Suprapubic skin (tissue), 4 donors: Measurements from ENCODE around the gene ASPRV1. TPM values are rescaled to one million over a fixed set of nuclear protein-coding genes. Genes with fewer than 3 reads are reported as not detected.
A peak's percentile ranks its signal among the peaks of the same experiment; 100 is the strongest.

ENCODE experiments used
- DNase-seq, 2 donors: peaks; one replicate each; pipeline ENCODE4 v3.0.0-alpha.2; 2019; ENCODE audit warnings: low spot score in 2 of 2
- H3K27ac ChIP-seq: fragments of 200-600 bp; sonication (generic); one replicate; pipeline ENCODE4 v1.5.1; 2019
- H3K27me3 ChIP-seq: fragments of 200-600 bp; sonication (generic); one replicate; pipeline ENCODE4 v1.5.1; 2019
- H3K36me3 ChIP-seq: fragments of 200-600 bp; sonication (generic); one replicate; pipeline ENCODE4 v1.5.1; 2019
- H3K4me1 ChIP-seq: fragments of 200-600 bp; sonication (generic); one replicate; pipeline ENCODE4 v1.5.1; 2019
- H3K4me3 ChIP-seq: fragments of 200-600 bp; sonication (generic); one replicate; pipeline ENCODE4 v1.5.1; 2019; ENCODE audit warnings: mild to moderate bottlenecking
- H3K9me3 ChIP-seq: fragments of 200-600 bp; sonication (generic); one replicate; pipeline ENCODE4 v1.5.1; 2019
- EP300 ChIP-seq: sonication (generic); formaldehyde crosslinking; IDR thresholded peaks from one replicate; pipeline ENCODE4 v1.6.1; 2017; ENCODE audit warnings: antibody characterized with exemption
- POLR2A ChIP-seq, 2 donors: fragments of 450-650 bp; IDR thresholded peaks; one replicate each; pipeline ENCODE4 v1.6.1; 2017; ENCODE audit warnings: antibody characterized with exemption in 2 of 2, mild to moderate bottlenecking in 2 of 2, moderate library complexity in 2 of 2
- POLR2AphosphoS5 ChIP-seq, 3 donors: sonication (generic); formaldehyde crosslinking; IDR thresholded peaks; one replicate each; pipeline ENCODE4 v1.6.1; 2017; ENCODE audit warnings: antibody characterized with exemption in 3 of 3
- WGBS: methylation state at CpG from one replicate; pipeline ENCODE4 v1.1.5; 2018; 5-methylcytosine and 5-hydroxymethylcytosine counted together
- total RNA-seq, 4 donors: library from RNA; depleted of rRNA; stranded (reverse); fragments of >200 nt; gene quantifications; one replicate each; pipeline ENCODE4 v1.1.0, GENCODE V29; 2016
- TF ChIP-seq, protein P1 (sequence below), 2 donors: fragments of 200-600 bp in 1 of 2; fragments of 450-650 bp in 1 of 2; sonication (generic) in 1 of 2; IDR thresholded peaks; one replicate each; pipeline ENCODE4 v1.5.1; 2016 to 2019; ENCODE audit warnings: antibody characterized with exemption in 2 of 2, mild to moderate bottlenecking in 1 of 2, moderate library complexity in 1 of 2

Gene ASPRV1
- total RNA-seq, 4 donors from 2014 or later, result 45.3 to 805 (median 558) TPM

DNA sequence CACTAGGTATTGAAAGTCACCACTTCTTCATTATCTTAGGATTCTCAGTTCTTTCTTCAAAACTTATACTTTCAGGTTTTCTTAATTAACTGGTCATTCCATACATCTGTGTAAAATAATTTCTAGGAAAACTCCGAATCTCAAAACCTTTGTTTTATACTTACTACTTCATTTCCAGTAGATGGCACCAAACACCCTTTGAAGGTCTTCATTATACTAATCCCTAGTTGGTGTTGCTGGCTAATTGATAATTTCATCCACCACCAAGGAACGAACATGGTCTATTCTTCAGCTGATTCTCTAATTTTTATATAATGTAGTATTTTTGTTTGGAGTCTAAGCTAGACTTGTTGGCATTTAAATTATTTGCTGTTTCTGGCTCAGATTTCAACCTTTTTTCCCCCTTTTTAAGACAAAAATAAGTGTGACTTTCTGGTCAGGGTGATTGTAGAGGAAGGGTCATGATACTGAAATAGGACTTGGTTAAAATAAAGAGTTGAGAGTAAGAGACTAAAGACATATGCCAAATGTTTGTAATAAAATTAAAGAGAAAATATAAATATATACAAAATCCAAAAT is 49.4 kb downstream of the ASPRV1 start:
- peaks cover 30% of the 10 kb centered on the region for H3K36me3 ChIP-seq

More for the DNA sequence above, 49.4 kb downstream of the ASPRV1 start:
- no peaks in the 10 kb centered on the region for H3K27me3 ChIP-seq
- H3K9me3 ChIP-seq, result no peaks in the 10 kb centered on the region
- H3K4me3 ChIP-seq, result no peak overlapping the region
- no peak overlapping the region for H3K27ac ChIP-seq
- TF ChIP-seq POLR2A (IDR thresholded peaks at IDR 0.05), result no peak
- no peak for TF ChIP-seq EP300
- TF ChIP-seq, protein P1, sequence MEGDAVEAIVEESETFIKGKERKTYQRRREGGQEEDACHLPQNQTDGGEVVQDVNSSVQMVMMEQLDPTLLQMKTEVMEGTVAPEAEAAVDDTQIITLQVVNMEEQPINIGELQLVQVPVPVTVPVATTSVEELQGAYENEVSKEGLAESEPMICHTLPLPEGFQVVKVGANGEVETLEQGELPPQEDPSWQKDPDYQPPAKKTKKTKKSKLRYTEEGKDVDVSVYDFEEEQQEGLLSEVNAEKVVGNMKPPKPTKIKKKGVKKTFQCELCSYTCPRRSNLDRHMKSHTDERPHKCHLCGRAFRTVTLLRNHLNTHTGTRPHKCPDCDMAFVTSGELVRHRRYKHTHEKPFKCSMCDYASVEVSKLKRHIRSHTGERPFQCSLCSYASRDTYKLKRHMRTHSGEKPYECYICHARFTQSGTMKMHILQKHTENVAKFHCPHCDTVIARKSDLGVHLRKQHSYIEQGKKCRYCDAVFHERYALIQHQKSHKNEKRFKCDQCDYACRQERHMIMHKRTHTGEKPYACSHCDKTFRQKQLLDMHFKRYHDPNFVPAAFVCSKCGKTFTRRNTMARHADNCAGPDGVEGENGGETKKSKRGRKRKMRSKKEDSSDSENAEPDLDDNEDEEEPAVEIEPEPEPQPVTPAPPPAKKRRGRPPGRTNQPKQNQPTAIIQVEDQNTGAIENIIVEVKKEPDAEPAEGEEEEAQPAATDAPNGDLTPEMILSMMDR (IDR thresholded peaks at IDR 0.05), result peak; percentile 28 to 35
- TF ChIP-seq POLR2AphosphoS5 (IDR thresholded peaks at IDR 0.05), result no peak
- no peak for DNase-seq
- WGBS, result 1% methylated on average over 2 of the region's 2 CpGs
- H3K4me1 ChIP-seq, result peaks cover 29% of the 10 kb centered on the region

Other genes starting within 250 kb of the ASPRV1 start
- 10 to 100 TPM; 58.1 to 91.6 (median 85.8) TPM for gene ANXA4, start 219.5 kb downstream of the ASPRV1 start, total RNA-seq
- gene GMCL1, start 132.0 kb downstream of the ASPRV1 start, total RNA-seq, result 10 to 100 TPM in 3 of 4 donors, 1 to 10 TPM in 1; 9.3 to 15.0 (median 14.4) TPM
- gene SNRNP27, start 67.7 kb downstream of the ASPRV1 start, total RNA-seq, result 10 to 100 TPM; 54.4 to 84.4 (median 64.4) TPM
- 10 to 100 TPM; 12.5 to 18.6 (median 15.7) TPM for gene MXD1, start 46.5 kb downstream of the ASPRV1 start, total RNA-seq
- 100 to 1,000 TPM; 189 to 236 (median 222) TPM for gene PCBP1, start 125.8 kb upstream of the ASPRV1 start, total RNA-seq
- gene C2orf42, start 229.4 kb upstream of the ASPRV1 start, total RNA-seq, result 10 to 100 TPM; 12.4 to 21.6 (median 15.3) TPM